Measurements from ENCODE around the gene TGM2.

The TGM2 gene

GRCh38 chr20:38116409-38117165 lies 48.5 kb downstream of the TGM2 start:
- no peak overlapping the region for H2AFZ ChIP-seq (ENCODE audit: low read length)
- H3K27ac ChIP-seq (ENCODE audit: low read length): no peak overlapping the region
- no peaks in the 10 kb centered on the region for H3K9me3 ChIP-seq (replicated peaks; ENCODE audit: insufficient read depth, low read length)
- H3K4me2 ChIP-seq (ENCODE audit: low read depth, low read length): no peak overlapping the region
- H3K9ac ChIP-seq (ENCODE audit: low read length): no peak overlapping the region
- H3K36me3 ChIP-seq (replicated peaks; ENCODE audit: insufficient read depth, low read length): no peaks in the 10 kb centered on the region
- no peak for TF ChIP-seq CTCF (IDR thresholded peaks at IDR 0.05; ENCODE audit: low read length)
- TF ChIP-seq EZH2phosphoT487 (IDR thresholded peaks at IDR 0.05; ENCODE audit: low read length): no peak
- no peak for TF ChIP-seq EZH2 (optimal IDR thresholded peaks at IDR 0.05; ENCODE audit: low read depth, low read length)
- no peaks in the 10 kb centered on the region for H3K4me1 ChIP-seq (ENCODE audit: low read length)
- H4K20me1 ChIP-seq (ENCODE audit: insufficient read depth, low read length): no peaks in the 10 kb centered on the region
- no peak for DNase-seq
- H3F3A ChIP-seq (ENCODE audit: insufficient read depth, low read length): no peaks in the 10 kb centered on the region
- H3K9me2 ChIP-seq (replicated peaks; ENCODE audit: insufficient read depth, low read length): no peaks in the 10 kb centered on the region
- H3K79me2 ChIP-seq (ENCODE audit: low read length): no peaks in the 10 kb centered on the region
- no peaks in the 10 kb centered on the region for H3K27me3 ChIP-seq (replicated peaks; ENCODE audit: insufficient read depth, low read length)
- no peak overlapping the region for H3K4me3 ChIP-seq (ENCODE audit: low read length)

- no peak overlapping the region for H3K27ac ChIP-seq (ENCODE audit: low read length)
- H3K4me2 ChIP-seq (ENCODE audit: low read depth, low read length): no peak overlapping the region
- no peaks in the 10 kb centered on the region for H3K4me1 ChIP-seq (ENCODE audit: low read length)
- no peaks in the 10 kb centered on the region for H3K27me3 ChIP-seq (replicated peaks; ENCODE audit: insufficient read depth, low read length)
- no peaks in the 10 kb centered on the region for H3K9me3 ChIP-seq (replicated peaks; ENCODE audit: insufficient read depth, low read length)
- DNase-seq: no peak
- no peak overlapping the region for H3K4me3 ChIP-seq (ENCODE audit: low read length)
- H3F3A ChIP-seq (ENCODE audit: insufficient read depth, low read length): no peaks in the 10 kb centered on the region
- no peaks in the 10 kb centered on the region for H3K79me2 ChIP-seq (ENCODE audit: low read length)
- TF ChIP-seq CTCF (IDR thresholded peaks at IDR 0.05; ENCODE audit: low read length): no peak
- no peak for TF ChIP-seq EZH2phosphoT487 (IDR thresholded peaks at IDR 0.05; ENCODE audit: low read length)
- TF ChIP-seq EZH2 (optimal IDR thresholded peaks at IDR 0.05; ENCODE audit: low read depth, low read length): no peak
- H3K9ac ChIP-seq (ENCODE audit: low read length): no peak overlapping the region
- H3K9me2 ChIP-seq (replicated peaks; ENCODE audit: insufficient read depth, low read length): no peaks in the 10 kb centered on the region
- no peak overlapping the region for H2AFZ ChIP-seq (ENCODE audit: low read length)
- H3K36me3 ChIP-seq (replicated peaks; ENCODE audit: insufficient read depth, low read length): no peaks in the 10 kb centered on the region
- H4K20me1 ChIP-seq (ENCODE audit: insufficient read depth, low read length): no peaks in the 10 kb centered on the region
These were observed 49.2 kb downstream of the TGM2 start for GRCh38 chr20:38115896-38116295.

GRCh38 chr20:38115205-38115604 lies 49.9 kb downstream of the TGM2 start:
- Histone ChIP-seq H3K4me1 (ENCODE audit: low read length) (no peaks in the 10 kb centered on the region), H2AFZ (ENCODE audit: low read length) (no peak overlapping the region), H3K27me3 (replicated peaks; ENCODE audit: insufficient read depth, low read length) (no peaks in the 10 kb centered on the region), H3K4me2 (ENCODE audit: low read depth, low read length) (no peak overlapping the region), H3K36me3 (replicated peaks; ENCODE audit: insufficient read depth, low read length) (no peaks in the 10 kb centered on the region), H3K9me3 (replicated peaks; ENCODE audit: insufficient read depth, low read length) (no peaks in the 10 kb centered on the region), H3K27ac (ENCODE audit: low read length) (no peak overlapping the region), H3K9me2 (replicated peaks; ENCODE audit: insufficient read depth, low read length) (no peaks in the 10 kb centered on the region), H4K20me1 (ENCODE audit: insufficient read depth, low read length) (no peaks in the 10 kb centered on the region), H3F3A (ENCODE audit: insufficient read depth, low read length) (no peaks in the 10 kb centered on the region), H3K4me3 (ENCODE audit: low read length) (no peak overlapping the region), H3K79me2 (ENCODE audit: low read length) (no peaks in the 10 kb centered on the region), H3K9ac (ENCODE audit: low read length) (no peak overlapping the region)
- no peak for TF ChIP-seq EZH2phosphoT487 (IDR thresholded peaks at IDR 0.05; ENCODE audit: low read length)
- no peak for TF ChIP-seq CTCF (IDR thresholded peaks at IDR 0.05; ENCODE audit: low read length)
- TF ChIP-seq EZH2 (optimal IDR thresholded peaks at IDR 0.05; ENCODE audit: low read depth, low read length): no peak
- no peak for DNase-seq
